GM21786 (cell line): ENCODE data around the gene WNT9A.

Experiments used
- ATAC-seq: cut with Tn5 transposase; IDR thresholded peaks from one replicate; pipeline ENCODE4 v1.9.1; 2021; ENCODE audit not compliant: unreplicated experiment

WNT9A gene

DNA sequence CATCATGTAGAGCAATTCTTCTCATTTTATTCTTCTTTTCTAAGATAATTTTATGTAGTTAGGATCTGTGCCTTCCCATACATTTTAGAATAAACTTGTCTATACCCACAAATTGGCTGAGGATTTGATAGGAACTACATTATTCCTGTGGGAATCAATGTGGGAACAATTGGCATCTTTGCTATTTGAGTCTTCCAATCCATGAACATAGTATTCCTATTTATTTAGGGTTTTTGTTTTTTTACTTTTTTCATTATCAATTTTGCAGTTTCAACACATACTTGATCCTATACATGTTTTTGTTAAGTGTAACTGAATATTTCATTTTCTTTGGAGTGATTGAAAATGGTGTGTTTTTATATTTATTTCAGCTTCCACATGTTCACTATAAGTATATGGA, 8.1 kb upstream of the WNT9A start:
- ATAC-seq, result no peak

DNA sequence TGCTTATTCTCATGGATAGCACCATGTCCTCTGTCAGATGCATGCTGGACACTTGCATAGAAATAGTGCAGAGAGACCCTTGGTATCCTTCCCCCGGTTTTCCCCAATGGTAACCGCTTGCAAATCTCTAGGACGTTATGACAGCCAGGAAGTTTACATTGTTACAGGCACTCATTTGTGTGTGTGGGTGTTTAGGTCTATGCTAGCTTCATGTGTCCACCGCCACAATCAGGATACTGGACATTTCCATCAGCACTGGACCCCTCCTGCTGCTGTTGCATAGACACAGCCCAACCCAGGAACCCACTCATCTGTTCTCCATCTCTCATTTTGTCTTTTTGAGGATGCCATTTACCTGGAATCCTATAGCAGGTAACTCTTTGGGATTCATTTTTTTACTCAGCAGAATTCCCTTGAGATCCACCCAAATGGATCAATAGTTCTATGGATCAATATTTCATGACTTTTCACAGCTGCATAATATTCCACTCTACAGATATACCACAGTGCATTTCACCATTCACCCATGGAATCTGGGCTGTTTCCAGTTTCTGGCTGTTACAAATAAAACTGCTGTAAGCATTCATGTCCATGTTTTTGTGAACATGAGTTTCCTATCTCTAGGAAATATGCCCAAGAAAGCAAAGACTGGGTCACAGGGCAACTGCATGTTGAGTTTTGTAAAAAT, 6.6 kb upstream of the WNT9A start:
- no peak for ATAC-seq

DNA sequence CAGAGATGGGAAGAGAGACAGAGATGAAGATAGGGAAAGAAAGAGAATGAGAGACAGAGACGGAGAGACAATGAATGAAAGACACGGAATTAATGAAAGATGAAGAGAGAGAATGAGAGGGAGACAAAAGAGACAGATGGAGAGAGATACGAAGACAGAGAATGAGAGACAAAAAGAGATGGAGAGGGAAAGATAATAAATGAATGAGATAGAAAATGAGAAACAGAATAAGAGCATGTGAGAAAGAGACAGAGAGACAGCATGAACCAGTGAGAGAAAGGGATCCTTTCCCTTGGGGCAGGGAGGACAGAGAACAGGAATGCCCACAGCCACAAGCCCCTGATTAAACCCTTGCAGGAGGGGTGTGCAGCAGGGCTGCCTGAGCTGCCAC, 5.3 kb upstream of the WNT9A start:
- no peak for ATAC-seq

DNA sequence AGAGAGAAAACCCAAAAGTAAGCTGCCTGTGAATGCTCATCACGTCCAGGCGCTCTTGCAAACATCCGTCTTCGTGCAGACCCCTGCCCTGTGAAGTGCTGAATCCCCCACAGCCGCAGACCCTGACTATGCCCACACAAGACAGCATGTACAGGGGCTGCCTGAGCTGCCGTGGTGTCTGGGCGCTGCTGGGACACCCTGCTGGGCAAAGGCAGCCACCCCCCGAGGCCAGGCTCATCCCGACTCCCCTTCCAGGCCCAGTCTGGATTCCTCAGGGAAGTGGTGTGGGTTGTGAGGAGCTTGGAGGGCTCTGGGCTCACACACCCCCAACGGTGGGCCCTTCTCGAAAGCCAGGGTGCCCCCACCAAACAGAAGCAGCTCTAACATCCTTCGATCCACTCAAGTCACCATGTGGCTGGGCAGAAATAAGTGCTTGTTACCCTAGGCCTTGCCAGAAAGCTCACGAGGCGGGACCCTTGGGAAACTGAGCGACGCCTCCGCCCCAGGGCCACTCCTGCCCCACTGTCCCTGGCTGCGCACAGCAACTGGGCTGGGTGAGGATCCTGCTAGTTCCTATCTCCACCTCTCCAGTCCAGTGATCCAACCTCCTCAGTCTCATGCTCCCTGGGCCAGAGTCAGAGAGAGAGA, 4.8 kb upstream of the WNT9A start:
- ATAC-seq, result no peak

DNA sequence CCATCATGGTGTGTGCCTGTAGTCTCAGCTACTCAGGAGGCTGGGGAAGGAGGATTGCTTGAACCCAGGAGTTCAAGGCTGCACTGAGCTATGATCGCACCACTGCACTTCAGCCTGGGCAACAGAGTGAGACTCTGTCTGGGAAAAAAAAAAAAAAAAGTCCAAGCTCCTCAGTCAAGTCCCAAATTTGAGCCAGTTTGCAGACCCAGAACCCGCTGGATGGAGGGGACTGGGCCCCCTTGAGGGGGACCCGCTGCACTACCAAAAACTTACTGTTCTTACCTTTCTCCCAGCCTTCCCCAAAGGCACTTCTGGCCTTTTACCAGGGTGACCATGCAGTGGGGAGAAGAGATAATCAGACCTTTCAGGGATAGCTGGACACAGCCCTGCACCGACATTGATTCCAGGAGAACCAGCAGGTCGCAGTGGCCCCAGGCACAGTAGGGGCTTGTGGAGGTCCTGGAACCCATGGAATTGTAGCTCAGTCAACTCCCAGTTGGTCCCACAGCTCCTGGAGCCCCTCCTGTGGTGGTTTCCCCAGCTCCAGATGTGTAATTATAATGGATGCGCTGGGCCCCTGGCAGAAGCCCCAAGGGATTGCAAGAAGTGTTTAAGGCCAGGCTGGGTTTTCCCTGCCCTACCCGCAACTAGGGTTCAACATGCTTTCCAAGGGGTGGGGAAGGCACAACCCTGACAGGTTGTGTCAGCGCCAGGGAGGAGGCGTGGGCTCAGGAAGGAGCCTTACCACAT, 4.1 kb upstream of the WNT9A start:
- no peak for ATAC-seq

DNA sequence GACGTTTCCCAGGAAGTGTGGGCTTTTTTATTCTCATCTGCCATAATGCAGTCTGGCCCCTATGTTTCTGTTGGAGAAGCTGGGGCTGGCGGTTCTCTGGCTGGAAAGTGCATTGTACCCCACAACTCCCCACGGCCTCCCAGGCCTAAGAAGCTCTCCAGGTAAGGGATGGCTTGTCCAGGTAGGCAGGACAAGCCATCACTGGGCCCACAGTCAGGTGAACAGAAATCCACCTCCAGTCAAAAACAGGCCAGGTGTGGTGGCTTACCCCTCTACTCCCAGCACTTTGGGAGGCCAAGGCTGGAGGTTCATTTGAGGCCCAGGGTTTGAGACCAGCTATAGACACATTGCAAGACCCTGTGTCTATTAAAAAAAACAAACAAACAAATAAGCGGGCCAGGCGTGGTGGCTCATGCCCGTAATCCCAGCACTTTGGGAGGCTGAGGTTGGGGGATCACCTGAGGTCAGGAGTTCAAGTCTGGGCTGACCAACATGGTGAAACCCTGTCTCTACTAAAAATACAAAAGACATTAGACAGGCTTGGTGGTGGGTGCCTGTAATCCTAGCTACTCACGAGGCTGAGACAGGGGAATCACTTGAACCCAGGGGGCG, 3.1 kb upstream of the WNT9A start:
- no peak for ATAC-seq

- no peak for ATAC-seq
Measured at GRCh38 chr1:227949954-227950734, 2.4 kb upstream of the WNT9A start.

- no peak for ATAC-seq
Measured at GRCh38 chr1:227949341-227949921, 1.7 kb upstream of the WNT9A start.

DNA sequence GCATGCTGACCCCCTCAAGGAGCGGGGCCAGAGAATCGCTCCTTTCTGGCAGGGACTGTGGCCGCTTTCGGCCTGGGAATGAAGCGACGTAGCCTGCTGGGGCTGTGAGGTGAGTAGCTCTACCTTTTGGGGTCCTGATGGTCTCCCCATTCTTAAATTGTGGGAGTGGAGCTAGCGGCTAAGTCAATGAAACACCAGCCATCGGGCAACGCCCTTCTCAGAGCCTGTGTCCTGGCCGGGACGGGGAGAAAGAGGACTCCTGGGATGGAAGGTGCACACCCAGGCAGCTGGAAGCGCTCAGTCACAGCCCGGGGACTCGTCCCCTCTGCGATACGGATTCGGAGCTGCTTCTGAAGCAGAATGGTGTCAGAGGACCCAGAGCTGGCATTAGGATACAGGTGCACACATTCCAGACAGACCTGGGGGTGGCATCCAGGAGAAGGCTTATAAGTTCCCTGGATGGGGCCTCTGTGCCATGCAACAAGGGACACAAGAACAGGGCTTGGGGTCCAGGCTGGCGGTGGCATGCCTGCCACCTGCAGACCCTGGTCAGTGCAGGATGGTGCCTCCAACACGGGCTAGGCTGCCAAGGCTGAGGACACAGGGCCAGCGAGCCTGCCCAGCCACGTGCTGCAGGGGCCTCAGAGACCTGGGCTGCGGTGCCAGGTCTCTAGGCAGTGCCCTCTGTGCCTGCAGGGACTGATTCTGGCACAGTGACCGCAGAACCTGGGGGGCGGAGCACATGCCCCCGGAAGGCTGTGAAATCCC, 945 bp upstream of the WNT9A start:
- no peak for ATAC-seq

- ATAC-seq, result no peak
Measured at GRCh38 chr1:227947386-227947675, 401 bp downstream of the WNT9A start.

DNA sequence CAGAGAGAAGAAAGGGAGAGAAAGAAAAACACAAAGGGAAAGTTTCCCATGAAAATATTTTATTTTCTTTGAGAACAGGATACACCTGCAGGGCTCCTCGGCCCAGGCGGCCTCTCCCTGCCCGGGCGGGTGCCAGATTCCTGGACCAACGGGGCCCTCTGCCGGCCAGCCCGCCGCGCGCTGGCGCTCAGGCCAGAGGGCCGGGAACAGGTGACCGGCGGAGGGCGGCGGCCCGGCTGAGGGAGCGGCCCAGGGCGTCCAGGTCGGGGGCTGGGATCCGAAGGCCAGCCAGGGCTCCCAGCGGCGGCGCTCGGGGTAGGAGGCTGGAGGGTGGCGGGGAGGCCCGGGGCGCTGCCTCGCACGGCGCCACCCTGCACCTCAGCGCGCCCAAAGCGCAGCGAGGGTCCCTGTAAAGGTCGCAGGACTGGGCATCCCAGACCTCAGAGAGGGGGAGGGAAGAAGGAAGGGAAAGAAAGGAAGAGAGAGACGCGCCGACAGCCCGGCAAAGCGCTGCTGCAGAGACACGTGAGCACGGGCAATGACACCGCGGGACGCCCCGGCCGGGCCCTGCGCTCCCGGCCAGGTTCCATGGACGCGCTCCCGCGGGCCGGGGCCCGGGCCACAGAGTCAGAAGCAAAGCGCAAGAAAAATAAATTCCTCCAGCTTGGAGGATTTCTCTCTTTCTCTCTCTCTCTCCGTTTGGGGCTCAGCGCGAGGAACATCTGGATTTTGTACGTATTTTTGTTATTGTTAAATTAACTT, 927 bp downstream of the WNT9A start:
- peak; percentile 64 for ATAC-seq

GRCh38 chr1:227945891-227946623, 1.7 kb downstream of the WNT9A start:
- ATAC-seq, result peak; percentile 36

- ATAC-seq, result no peak
Measured at GRCh38 chr1:227944931-227945890, 2.5 kb downstream of the WNT9A start.

DNA sequence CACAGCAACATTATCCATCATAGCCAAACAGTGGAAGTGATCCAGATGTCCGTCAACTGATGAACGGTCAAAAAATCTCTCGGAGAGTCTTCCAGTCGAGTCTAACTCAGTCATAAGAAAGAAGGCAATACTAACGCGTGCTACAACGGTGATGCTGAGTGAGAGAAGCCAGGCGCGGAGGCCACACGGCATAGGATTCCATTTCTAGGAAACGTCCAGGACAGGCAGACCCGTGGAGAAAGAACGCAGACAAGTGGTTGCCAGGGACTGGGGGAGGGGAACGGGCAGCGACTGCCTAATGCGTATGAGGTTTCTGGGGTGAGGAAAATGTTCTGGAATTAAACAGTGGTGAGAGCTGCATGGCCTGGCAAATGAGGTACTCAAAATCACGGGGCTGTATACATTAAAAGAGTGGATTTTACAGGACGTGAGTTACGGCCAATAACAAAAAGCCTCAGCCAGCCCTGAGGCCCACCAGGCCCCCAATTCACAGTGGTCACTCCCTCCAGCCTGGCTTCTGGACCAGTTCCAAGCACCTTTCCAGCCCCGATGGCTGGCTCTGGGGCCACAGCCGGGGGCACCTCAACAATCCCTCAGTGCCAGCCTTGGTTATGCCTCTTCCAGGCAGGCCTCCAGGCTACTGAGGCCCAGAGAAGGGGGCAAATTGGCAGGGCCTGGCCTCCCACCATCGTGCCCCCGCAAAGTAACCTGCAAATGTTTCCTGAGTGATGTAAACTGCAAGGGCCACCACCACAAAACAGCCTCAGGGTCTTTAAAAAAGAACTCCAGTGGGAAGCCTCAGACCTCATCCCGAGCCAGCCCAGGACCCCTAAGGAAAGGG, 3.4 kb downstream of the WNT9A start:
- ATAC-seq, result no peak

DNA sequence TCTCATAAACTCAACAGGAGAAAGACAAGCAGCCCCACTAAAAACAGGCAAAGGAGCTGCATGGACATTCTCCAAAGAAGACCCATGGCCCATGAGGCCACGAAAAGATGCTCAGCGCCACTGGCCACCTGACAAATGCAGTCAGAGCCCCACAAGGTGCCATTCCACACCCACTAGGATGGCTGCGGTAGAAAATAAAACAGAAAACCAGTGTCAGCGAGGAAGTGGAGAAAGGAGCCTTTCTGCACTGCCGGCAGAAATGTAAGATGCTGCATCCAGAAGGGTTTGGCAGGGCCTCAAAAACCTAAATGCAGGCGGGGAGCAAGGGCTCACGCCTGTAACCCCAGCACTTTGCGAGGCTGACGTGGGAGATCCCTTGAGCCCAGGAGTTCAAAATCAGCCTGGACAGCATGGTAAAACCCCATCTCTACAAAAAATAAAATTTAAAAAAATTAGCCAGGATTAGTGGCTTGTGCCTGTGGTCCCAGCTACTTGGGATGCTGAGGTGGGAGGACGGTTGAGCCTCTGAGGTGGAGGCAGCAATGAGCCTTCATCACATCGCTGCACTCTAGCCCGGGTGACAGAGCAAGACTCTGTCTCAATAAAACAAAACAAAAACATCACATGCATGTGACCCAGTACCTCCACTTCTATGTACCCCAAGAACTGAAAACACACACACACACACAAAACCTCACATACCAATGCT, 4.2 kb downstream of the WNT9A start:
- ATAC-seq, result no peak

- no peak for ATAC-seq
Measured at GRCh38 chr1:227942716-227943261, 4.9 kb downstream of the WNT9A start.
